ENCODE measurements around the gene RCCD1.

RCCD1 gene

GRCh38 chr15:90966262-90966661 is 11.6 kb downstream of the RCCD1 start:
- WGBS, 2 experiments, result 93 to 94% methylated on average over 9 of the region's 9 CpGs
- H3K36me3 ChIP-seq (ENCODE audit: control insufficient read depth, insufficient read depth, low read length), result peaks cover 70% of the 10 kb centered on the region

GRCh38 chr15:90967206-90967605 is 12.5 kb downstream of the RCCD1 start:
- no peak overlapping the region for H3K4me3 ChIP-seq (ENCODE audit: insufficient read depth, low read depth, low read length)
- peaks cover 62% of the 10 kb centered on the region for H3K36me3 ChIP-seq (ENCODE audit: control insufficient read depth, insufficient read depth, low read length)
- WGBS, 2 experiments, result 96 to 97% methylated on average over 5 of the region's 5 CpGs
- no peaks in the 10 kb centered on the region for H3K4me1 ChIP-seq (ENCODE audit: control insufficient read depth, insufficient read depth, low read length)
- H3K27ac ChIP-seq (ENCODE audit: insufficient read depth, low read depth, low read length, poor library complexity, severe bottlenecking), result no peak overlapping the region
- H3K27me3 ChIP-seq (ENCODE audit: control insufficient read depth, insufficient read depth, low read length, poor library complexity, severe bottlenecking), result no peaks in the 10 kb centered on the region
- H3K9me3 ChIP-seq (ENCODE audit: control insufficient read depth, low read length), result no peaks in the 10 kb centered on the region

More at GRCh38 chr15:90966262-90966661, 11.6 kb downstream of the RCCD1 start:
- H3K4me1 ChIP-seq (ENCODE audit: control insufficient read depth, insufficient read depth, low read length), result no peaks in the 10 kb centered on the region
- H3K27me3 ChIP-seq (ENCODE audit: control insufficient read depth, insufficient read depth, low read length, poor library complexity, severe bottlenecking), result no peaks in the 10 kb centered on the region
- no peaks in the 10 kb centered on the region for H3K9me3 ChIP-seq (ENCODE audit: control insufficient read depth, low read length)
- no peak overlapping the region for H3K27ac ChIP-seq (ENCODE audit: insufficient read depth, low read depth, low read length, poor library complexity, severe bottlenecking)
- H3K4me3 ChIP-seq (ENCODE audit: insufficient read depth, low read depth, low read length), result no peak overlapping the region

- Histone ChIP-seq H3K27ac (ENCODE audit: insufficient read depth, low read depth, low read length, poor library complexity, severe bottlenecking) (no peak overlapping the region), H3K4me3 (ENCODE audit: insufficient read depth, low read depth, low read length) (no peak overlapping the region), H3K9me3 (ENCODE audit: control insufficient read depth, low read length) (no peaks in the 10 kb centered on the region), H3K27me3 (ENCODE audit: control insufficient read depth, insufficient read depth, low read length, poor library complexity, severe bottlenecking) (no peaks in the 10 kb centered on the region), H3K4me1 (ENCODE audit: control insufficient read depth, insufficient read depth, low read length) (no peaks in the 10 kb centered on the region), H3K36me3 (ENCODE audit: control insufficient read depth, insufficient read depth, low read length) (peaks cover 61% of the 10 kb centered on the region)
- WGBS, 2 experiments, result 94 to 97% methylated on average over 1 of the region's 1 CpG
Measured at GRCh38 chr15:90968434-90968833, 13.8 kb downstream of the RCCD1 start.

- 93 to 95% methylated on average over 7 of the region's 7 CpGs for WGBS, 2 experiments
- Histone ChIP-seq H3K27me3 (ENCODE audit: control insufficient read depth, insufficient read depth, low read length, poor library complexity, severe bottlenecking) (no peaks in the 10 kb centered on the region), H3K4me3 (ENCODE audit: insufficient read depth, low read depth, low read length) (no peak overlapping the region), H3K9me3 (ENCODE audit: control insufficient read depth, low read length) (no peaks in the 10 kb centered on the region), H3K27ac (ENCODE audit: insufficient read depth, low read depth, low read length, poor library complexity, severe bottlenecking) (no peak overlapping the region), H3K36me3 (ENCODE audit: control insufficient read depth, insufficient read depth, low read length) (peaks cover 71% of the 10 kb centered on the region), H3K4me1 (ENCODE audit: control insufficient read depth, insufficient read depth, low read length) (no peaks in the 10 kb centered on the region)
Measured at GRCh38 chr15:90970274-90970673, 15.6 kb downstream of the RCCD1 start.

- Histone ChIP-seq H3K4me3 (ENCODE audit: insufficient read depth, low read depth, low read length) (no peak overlapping the region), H3K27ac (ENCODE audit: insufficient read depth, low read depth, low read length, poor library complexity, severe bottlenecking) (no peak overlapping the region), H3K4me1 (ENCODE audit: control insufficient read depth, insufficient read depth, low read length) (no peaks in the 10 kb centered on the region), H3K9me3 (ENCODE audit: control insufficient read depth, low read length) (no peaks in the 10 kb centered on the region), H3K27me3 (ENCODE audit: control insufficient read depth, insufficient read depth, low read length, poor library complexity, severe bottlenecking) (no peaks in the 10 kb centered on the region), H3K36me3 (ENCODE audit: control insufficient read depth, insufficient read depth, low read length) (peaks cover 76% of the 10 kb centered on the region)
- WGBS, 2 experiments, result 85 to 97% methylated on average over 3 to 5 of the region's 5 CpGs
Measured at GRCh38 chr15:90972133-90972532, 17.4 kb downstream of the RCCD1 start.

GRCh38 chr15:90974216-90974615 is 19.5 kb downstream of the RCCD1 start:
- H3K4me3 ChIP-seq (ENCODE audit: insufficient read depth, low read depth, low read length), result no peak overlapping the region
- no peaks in the 10 kb centered on the region for H3K4me1 ChIP-seq (ENCODE audit: control insufficient read depth, insufficient read depth, low read length)
- H3K9me3 ChIP-seq (ENCODE audit: control insufficient read depth, low read length), result no peaks in the 10 kb centered on the region
- peaks cover 74% of the 10 kb centered on the region for H3K36me3 ChIP-seq (ENCODE audit: control insufficient read depth, insufficient read depth, low read length)
- H3K27ac ChIP-seq (ENCODE audit: insufficient read depth, low read depth, low read length, poor library complexity, severe bottlenecking), result no peak overlapping the region
- WGBS, 2 experiments, result 96% methylated on average over 21 of the region's 21 CpGs
- no peaks in the 10 kb centered on the region for H3K27me3 ChIP-seq (ENCODE audit: control insufficient read depth, insufficient read depth, low read length, poor library complexity, severe bottlenecking)

GRCh38 chr15:90979582-90979981 is 24.9 kb downstream of the RCCD1 start:
- 96 to 100% methylated on average over 1 of the region's 1 CpG for WGBS, 2 experiments
- H3K27ac ChIP-seq (ENCODE audit: insufficient read depth, low read depth, low read length, poor library complexity, severe bottlenecking), result no peak overlapping the region
- H3K4me1 ChIP-seq (ENCODE audit: control insufficient read depth, insufficient read depth, low read length), result no peaks in the 10 kb centered on the region
- H3K9me3 ChIP-seq (ENCODE audit: control insufficient read depth, low read length), result no peaks in the 10 kb centered on the region
- peaks cover 76% of the 10 kb centered on the region for H3K36me3 ChIP-seq (ENCODE audit: control insufficient read depth, insufficient read depth, low read length)
- no peaks in the 10 kb centered on the region for H3K27me3 ChIP-seq (ENCODE audit: control insufficient read depth, insufficient read depth, low read length, poor library complexity, severe bottlenecking)
- H3K4me3 ChIP-seq (ENCODE audit: insufficient read depth, low read depth, low read length), result no peak overlapping the region

- Histone ChIP-seq H3K27ac (ENCODE audit: insufficient read depth, low read depth, low read length, poor library complexity, severe bottlenecking) (no peak overlapping the region), H3K27me3 (ENCODE audit: control insufficient read depth, insufficient read depth, low read length, poor library complexity, severe bottlenecking) (no peaks in the 10 kb centered on the region), H3K9me3 (ENCODE audit: control insufficient read depth, low read length) (no peaks in the 10 kb centered on the region), H3K4me1 (ENCODE audit: control insufficient read depth, insufficient read depth, low read length) (no peaks in the 10 kb centered on the region), H3K36me3 (ENCODE audit: control insufficient read depth, insufficient read depth, low read length) (peaks cover 56% of the 10 kb centered on the region), H3K4me3 (ENCODE audit: insufficient read depth, low read depth, low read length) (no peak overlapping the region)
- WGBS, 2 experiments, result 95 to 98% methylated on average over 6 of the region's 6 CpGs
Measured at GRCh38 chr15:90981681-90982080, 27.0 kb downstream of the RCCD1 start.

GRCh38 chr15:90982135-90982534 is 27.5 kb downstream of the RCCD1 start:
- Histone ChIP-seq H3K27me3 (ENCODE audit: control insufficient read depth, insufficient read depth, low read length, poor library complexity, severe bottlenecking) (no peaks in the 10 kb centered on the region), H3K27ac (ENCODE audit: insufficient read depth, low read depth, low read length, poor library complexity, severe bottlenecking) (no peak overlapping the region), H3K9me3 (ENCODE audit: control insufficient read depth, low read length) (no peaks in the 10 kb centered on the region), H3K36me3 (ENCODE audit: control insufficient read depth, insufficient read depth, low read length) (peaks cover 53% of the 10 kb centered on the region), H3K4me3 (ENCODE audit: insufficient read depth, low read depth, low read length) (no peak overlapping the region), H3K4me1 (ENCODE audit: control insufficient read depth, insufficient read depth, low read length) (no peaks in the 10 kb centered on the region)
- 94 to 96% methylated on average over 5 of the region's 5 CpGs for WGBS, 2 experiments

- peaks cover 3% of the 10 kb centered on the region for H3K4me1 ChIP-seq (ENCODE audit: control insufficient read depth, insufficient read depth, low read length)
- H3K27ac ChIP-seq (ENCODE audit: insufficient read depth, low read depth, low read length, poor library complexity, severe bottlenecking), result no peak overlapping the region
- H3K9me3 ChIP-seq (ENCODE audit: control insufficient read depth, low read length), result no peaks in the 10 kb centered on the region
- H3K36me3 ChIP-seq (ENCODE audit: control insufficient read depth, insufficient read depth, low read length), result peaks cover 10% of the 10 kb centered on the region
- WGBS, 2 experiments, result 95 to 96% methylated on average over 7 to 9 of the region's 11 CpGs
- H3K4me3 ChIP-seq (ENCODE audit: insufficient read depth, low read depth, low read length), result no peak overlapping the region
- H3K27me3 ChIP-seq (ENCODE audit: control insufficient read depth, insufficient read depth, low read length, poor library complexity, severe bottlenecking), result no peaks in the 10 kb centered on the region
Measured at GRCh38 chr15:90986790-90987507, 32.3 kb downstream of the RCCD1 start.

All from ectodermal cell (in vitro differentiated cells).